ENCODE measurements around the gene DENND2D.

DNA sequence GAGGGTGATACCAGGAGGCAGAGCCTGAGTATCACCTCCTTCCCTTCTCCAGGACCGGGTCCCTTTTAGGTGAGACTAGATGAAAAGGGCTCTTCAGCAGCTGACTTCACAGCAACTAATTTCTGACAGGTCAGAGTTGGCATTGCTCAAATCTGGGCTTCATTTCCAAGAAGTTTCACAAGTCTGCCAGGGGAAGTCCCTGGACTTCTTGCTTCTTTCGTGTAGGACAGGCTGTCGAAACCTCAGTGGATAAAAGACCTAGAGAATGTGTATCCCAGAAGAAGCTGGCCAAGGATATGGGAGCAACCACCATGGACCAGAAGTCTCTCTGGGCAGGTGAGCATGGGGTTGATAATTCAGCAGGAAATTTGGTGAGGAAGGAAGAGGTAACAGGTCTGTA, 27.0 kb upstream of the DENND2D start, which contains the start of gene CHI3L2:
- TF ChIP-seq, protein P1, sequence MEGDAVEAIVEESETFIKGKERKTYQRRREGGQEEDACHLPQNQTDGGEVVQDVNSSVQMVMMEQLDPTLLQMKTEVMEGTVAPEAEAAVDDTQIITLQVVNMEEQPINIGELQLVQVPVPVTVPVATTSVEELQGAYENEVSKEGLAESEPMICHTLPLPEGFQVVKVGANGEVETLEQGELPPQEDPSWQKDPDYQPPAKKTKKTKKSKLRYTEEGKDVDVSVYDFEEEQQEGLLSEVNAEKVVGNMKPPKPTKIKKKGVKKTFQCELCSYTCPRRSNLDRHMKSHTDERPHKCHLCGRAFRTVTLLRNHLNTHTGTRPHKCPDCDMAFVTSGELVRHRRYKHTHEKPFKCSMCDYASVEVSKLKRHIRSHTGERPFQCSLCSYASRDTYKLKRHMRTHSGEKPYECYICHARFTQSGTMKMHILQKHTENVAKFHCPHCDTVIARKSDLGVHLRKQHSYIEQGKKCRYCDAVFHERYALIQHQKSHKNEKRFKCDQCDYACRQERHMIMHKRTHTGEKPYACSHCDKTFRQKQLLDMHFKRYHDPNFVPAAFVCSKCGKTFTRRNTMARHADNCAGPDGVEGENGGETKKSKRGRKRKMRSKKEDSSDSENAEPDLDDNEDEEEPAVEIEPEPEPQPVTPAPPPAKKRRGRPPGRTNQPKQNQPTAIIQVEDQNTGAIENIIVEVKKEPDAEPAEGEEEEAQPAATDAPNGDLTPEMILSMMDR (tag by site-specific recombination; IDR thresholded peaks at IDR 0.05) = no peak
- TF ChIP-seq, protein P2, sequence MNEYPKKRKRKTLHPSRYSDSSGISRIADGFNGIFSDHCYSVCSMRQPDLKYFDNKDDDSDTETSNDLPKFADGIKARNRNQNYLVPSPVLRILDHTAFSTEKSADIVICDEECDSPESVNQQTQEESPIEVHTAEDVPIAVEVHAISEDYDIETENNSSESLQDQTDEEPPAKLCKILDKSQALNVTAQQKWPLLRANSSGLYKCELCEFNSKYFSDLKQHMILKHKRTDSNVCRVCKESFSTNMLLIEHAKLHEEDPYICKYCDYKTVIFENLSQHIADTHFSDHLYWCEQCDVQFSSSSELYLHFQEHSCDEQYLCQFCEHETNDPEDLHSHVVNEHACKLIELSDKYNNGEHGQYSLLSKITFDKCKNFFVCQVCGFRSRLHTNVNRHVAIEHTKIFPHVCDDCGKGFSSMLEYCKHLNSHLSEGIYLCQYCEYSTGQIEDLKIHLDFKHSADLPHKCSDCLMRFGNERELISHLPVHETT (tag by site-specific recombination; IDR thresholded peaks at IDR 0.05) = no peak
- TF ChIP-seq, protein P3, sequence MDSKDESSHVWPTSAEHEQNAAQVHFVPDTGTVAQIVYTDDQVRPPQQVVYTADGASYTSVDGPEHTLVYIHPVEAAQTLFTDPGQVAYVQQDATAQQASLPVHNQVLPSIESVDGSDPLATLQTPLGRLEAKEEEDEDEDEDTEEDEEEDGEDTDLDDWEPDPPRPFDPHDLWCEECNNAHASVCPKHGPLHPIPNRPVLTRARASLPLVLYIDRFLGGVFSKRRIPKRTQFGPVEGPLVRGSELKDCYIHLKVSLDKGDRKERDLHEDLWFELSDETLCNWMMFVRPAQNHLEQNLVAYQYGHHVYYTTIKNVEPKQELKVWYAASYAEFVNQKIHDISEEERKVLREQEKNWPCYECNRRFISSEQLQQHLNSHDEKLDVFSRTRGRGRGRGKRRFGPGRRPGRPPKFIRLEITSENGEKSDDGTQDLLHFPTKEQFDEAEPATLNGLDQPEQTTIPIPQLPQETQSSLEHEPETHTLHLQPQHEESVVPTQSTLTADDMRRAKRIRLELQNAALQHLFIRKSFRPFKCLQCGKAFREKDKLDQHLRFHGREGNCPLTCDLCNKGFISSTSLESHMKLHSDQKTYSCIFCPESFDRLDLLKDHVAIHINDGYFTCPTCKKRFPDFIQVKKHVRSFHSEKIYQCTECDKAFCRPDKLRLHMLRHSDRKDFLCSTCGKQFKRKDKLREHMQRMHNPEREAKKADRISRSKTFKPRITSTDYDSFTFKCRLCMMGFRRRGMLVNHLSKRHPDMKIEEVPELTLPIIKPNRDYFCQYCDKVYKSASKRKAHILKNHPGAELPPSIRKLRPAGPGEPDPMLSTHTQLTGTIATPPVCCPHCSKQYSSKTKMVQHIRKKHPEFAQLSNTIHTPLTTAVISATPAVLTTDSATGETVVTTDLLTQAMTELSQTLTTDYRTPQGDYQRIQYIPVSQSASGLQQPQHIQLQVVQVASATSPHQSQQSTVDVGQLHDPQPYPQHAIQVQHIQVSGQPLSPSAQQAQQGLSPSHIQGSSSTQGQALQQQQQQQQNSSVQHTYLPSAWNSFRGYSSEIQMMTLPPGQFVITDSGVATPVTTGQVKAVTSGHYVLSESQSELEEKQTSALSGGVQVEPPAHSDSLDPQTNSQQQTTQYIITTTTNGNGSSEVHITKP (tag by site-specific recombination; IDR thresholded peaks at IDR 0.05) = no peak
- TF ChIP-seq ZNF514 (tag by site-specific recombination; IDR thresholded peaks at IDR 0.05) = no peak
- no peak for TF ChIP-seq ZNF677 (tag by site-specific recombination; IDR thresholded peaks at IDR 0.05)
- TF ChIP-seq, protein P4, sequence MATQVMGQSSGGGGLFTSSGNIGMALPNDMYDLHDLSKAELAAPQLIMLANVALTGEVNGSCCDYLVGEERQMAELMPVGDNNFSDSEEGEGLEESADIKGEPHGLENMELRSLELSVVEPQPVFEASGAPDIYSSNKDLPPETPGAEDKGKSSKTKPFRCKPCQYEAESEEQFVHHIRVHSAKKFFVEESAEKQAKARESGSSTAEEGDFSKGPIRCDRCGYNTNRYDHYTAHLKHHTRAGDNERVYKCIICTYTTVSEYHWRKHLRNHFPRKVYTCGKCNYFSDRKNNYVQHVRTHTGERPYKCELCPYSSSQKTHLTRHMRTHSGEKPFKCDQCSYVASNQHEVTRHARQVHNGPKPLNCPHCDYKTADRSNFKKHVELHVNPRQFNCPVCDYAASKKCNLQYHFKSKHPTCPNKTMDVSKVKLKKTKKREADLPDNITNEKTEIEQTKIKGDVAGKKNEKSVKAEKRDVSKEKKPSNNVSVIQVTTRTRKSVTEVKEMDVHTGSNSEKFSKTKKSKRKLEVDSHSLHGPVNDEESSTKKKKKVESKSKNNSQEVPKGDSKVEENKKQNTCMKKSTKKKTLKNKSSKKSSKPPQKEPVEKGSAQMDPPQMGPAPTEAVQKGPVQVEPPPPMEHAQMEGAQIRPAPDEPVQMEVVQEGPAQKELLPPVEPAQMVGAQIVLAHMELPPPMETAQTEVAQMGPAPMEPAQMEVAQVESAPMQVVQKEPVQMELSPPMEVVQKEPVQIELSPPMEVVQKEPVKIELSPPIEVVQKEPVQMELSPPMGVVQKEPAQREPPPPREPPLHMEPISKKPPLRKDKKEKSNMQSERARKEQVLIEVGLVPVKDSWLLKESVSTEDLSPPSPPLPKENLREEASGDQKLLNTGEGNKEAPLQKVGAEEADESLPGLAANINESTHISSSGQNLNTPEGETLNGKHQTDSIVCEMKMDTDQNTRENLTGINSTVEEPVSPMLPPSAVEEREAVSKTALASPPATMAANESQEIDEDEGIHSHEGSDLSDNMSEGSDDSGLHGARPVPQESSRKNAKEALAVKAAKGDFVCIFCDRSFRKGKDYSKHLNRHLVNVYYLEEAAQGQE (tag by site-specific recombination; IDR thresholded peaks at IDR 0.05) = no peak
- TF ChIP-seq, protein P5, sequence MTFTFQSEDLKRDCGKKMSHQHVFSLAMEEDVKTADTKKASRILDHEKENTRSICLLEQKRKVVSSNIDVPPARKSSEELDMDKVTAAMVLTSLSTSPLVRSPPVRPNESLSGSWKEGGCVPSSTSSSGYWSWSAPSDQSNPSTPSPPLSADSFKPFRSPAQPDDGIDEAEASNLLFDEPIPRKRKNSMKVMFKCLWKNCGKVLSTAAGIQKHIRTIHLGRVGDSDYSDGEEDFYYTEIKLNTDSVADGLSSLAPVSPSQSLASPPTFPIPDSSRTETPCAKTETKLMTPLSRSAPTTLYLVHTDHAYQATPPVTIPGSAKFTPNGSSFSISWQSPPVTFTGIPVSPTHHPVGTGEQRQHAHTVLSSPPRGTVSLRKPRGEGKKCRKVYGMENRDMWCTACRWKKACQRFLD (tag by site-specific recombination; IDR thresholded peaks at IDR 0.05) = no peak
- no peak for TF ChIP-seq ZNF10 (tag by site-specific recombination; IDR thresholded peaks at IDR 0.05)
- no peak for TF ChIP-seq ZNF394 (tag by site-specific recombination; IDR thresholded peaks at IDR 0.05; ENCODE audit: borderline replicate concordance)
- no peak for TF ChIP-seq SP2 (tag by site-specific recombination; IDR thresholded peaks at IDR 0.05)
- TF ChIP-seq ZNF146 (tag by site-specific recombination; IDR thresholded peaks at IDR 0.05) = no peak
- TF ChIP-seq, protein P6, sequence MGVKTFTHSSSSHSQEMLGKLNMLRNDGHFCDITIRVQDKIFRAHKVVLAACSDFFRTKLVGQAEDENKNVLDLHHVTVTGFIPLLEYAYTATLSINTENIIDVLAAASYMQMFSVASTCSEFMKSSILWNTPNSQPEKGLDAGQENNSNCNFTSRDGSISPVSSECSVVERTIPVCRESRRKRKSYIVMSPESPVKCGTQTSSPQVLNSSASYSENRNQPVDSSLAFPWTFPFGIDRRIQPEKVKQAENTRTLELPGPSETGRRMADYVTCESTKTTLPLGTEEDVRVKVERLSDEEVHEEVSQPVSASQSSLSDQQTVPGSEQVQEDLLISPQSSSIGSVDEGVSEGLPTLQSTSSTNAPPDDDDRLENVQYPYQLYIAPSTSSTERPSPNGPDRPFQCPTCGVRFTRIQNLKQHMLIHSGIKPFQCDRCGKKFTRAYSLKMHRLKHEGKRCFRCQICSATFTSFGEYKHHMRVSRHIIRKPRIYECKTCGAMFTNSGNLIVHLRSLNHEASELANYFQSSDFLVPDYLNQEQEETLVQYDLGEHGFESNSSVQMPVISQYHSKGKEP (tag by site-specific recombination; IDR thresholded peaks at IDR 0.05) = no peak
